ENCODE measurements around the gene CPSF4L.
A peak's percentile ranks its signal among the peaks of the same experiment; 100 is the strongest.

The CPSF4L gene

GRCh38 chr17:73297934-73298861 is 36.5 kb upstream of the CPSF4L start:
- TF ChIP-seq CTCF (IDR thresholded peaks at IDR 0.05) = no peak
- no peak overlapping the region for H3K4me3 ChIP-seq
- DNase-seq (ENCODE audit: low spot score) = no peak
- no peak overlapping the region for H3K27ac ChIP-seq

DNA sequence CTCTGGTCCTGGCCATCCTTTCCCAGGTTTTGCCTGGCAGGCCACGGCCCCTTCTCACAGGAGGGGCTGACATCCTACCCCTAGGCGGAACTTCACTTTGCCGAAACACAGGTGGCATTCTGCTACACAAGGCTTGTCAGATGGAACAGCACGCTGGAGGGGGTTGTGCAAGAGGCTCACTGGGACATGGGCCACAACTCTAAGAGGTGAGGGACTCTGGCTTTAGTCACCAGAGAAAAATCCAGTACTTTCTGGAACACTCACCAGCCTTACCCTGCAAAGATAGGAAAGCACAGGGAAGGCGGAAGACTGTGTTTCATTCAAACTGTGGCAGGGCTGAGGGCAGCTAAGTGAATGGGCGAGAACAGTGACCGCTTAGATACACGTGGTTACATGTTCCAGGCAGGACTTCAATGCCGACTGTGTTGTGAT is 31.8 kb upstream of the CPSF4L start:
- no peak for TF ChIP-seq CTCF (IDR thresholded peaks at IDR 0.05)
- DNase-seq (ENCODE audit: low spot score) = peak; percentile 88
- H3K4me3 ChIP-seq = no peak overlapping the region
- H3K27ac ChIP-seq = peak overlapping the region; percentile 95 to 97

DNA sequence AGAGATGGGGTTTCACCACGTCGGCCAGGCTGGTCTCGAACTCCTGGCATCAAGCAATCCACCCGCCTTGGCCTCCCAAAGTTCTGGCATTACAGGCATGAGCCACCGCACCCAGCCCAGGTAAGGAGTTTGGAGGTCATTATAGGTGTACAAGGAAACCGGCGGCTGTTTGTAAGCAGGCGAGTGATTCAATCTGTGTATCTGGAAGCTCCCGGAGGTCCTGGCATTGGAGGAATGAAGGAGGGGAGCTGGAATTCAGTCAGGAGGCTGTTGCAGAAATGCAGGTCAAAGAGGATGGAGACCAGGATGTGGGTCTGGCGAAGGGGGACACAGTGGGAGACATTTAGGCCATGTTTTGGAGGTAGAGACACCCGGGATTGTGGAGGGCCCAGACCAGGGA is 31.4 kb upstream of the CPSF4L start:
- TF ChIP-seq CTCF (IDR thresholded peaks at IDR 0.05) = no peak
- no peak overlapping the region for H3K4me3 ChIP-seq
- peak overlapping the region; percentile 95 to 97 for H3K27ac ChIP-seq
- DNase-seq (ENCODE audit: low spot score) = no peak

GRCh38 chr17:73292031-73292531 is 30.4 kb upstream of the CPSF4L start:
- peak overlapping the region; percentile 60 for H3K4me3 ChIP-seq
- peak overlapping the region; percentile 95 to 97 for H3K27ac ChIP-seq
- DNase-seq (ENCODE audit: low spot score) = peak; percentile 94
- no peak for TF ChIP-seq CTCF (IDR thresholded peaks at IDR 0.05)

DNA sequence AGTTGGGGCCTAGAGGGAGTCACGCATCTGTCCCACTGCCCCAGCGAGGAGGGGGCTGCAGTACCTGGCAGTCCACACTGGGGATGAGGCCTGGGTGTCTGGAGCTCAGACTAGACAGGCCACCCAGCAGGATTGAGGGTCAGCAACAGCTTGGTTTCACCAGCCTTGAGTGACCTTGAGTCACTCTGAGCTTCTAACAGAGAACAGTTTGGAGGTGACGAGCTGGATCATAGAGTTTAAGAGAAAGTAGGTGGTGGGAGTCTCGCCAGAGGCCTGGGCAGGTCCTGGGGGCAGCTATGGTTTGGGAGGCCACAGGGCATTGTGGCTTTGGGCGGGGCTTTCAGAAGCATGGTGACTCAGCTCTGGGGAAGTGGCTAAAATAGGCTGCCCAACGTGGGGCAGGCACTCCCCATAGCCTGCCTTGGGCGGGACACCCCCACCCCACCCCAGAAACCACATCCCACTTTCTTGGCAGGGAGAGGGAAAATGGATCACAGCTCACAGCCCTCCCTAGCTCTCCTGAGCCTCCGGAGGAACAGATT is 29.7 kb upstream of the CPSF4L start:
- DNase-seq (ENCODE audit: low spot score) = peak; percentile 92
- Histone ChIP-seq H3K27ac (peak overlapping the region; percentile 95 to 97), H3K4me3 (peak overlapping the region; percentile 60)
- no peak for TF ChIP-seq CTCF (IDR thresholded peaks at IDR 0.05)

DNA sequence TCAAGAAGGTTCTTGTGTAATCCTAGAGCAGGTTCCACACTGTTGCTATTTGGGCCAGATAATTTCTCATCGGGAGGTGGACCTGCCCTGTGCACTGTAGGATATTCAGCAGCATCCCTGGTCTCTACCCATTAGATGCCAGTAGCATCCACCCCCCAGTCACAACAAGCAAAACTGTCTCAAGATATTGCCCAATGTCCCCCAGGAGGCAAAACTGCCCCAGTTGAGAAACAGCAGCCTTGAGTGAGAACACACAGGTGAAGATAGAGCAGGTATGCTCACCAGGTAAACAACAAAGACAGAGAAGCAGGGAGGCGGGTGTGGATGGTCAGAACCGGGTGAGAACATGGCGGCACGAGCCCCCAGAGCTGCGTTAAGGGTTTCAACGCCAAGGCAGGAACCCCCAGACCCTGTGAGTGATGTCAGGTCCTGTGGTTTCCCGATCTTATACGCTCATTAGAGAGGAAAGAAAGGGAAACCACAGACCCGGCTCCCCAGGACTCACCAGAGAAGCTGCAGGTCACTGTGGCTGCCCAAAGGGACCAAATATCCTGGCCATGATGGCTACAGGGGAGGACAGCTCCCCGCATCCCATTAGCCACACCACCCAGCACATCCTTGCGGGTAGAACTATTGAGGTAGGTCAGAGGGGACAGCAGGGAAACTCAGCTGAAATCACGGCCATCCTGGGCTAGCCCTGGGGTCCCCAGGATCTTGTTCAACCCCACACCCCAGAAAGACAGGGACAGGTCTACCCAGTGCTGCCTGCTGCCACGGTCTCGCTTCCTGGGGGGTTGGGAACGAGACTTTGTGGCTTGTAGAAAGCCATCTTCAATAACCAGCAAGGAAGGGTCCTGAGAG is 28.9 kb upstream of the CPSF4L start:
- peak overlapping the region; percentile 95 to 97 for H3K27ac ChIP-seq
- TF ChIP-seq CTCF (IDR thresholded peaks at IDR 0.05) = no peak
- no peak for DNase-seq (ENCODE audit: low spot score)
- H3K4me3 ChIP-seq = peak overlapping the region; percentile 60

Data from coronary artery (tissue), 2 donors.